Stimulated activated CD4-positive, alpha-beta T cell treated with anti-CD3 and anti-CD28 coated beads, Interleukin-12 subunit alpha, Interleukin-12 subunit beta, amount 100 ng/mL, for 24 hours (primary cell): ENCODE results near the gene DXO.
"Not testable (repeated sequence)": the region's sequence is repeated elsewhere in the genome, so short reads cannot be mapped to it uniquely, and the experiment has no call there.

Source experiments
- DNase-seq, 2 experiments: peaks; one replicate each; pipeline ENCODE4 v3.0.0-alpha.2; 2020; ENCODE audit warnings: low read depth in 2 of 2

DXO gene

GRCh38 chr6:31980195-31980876, 8.4 kb upstream of the DXO start:
- not testable (repeated sequence) for DNase-seq

GRCh38 chr6:31979238-31979898, 7.4 kb upstream of the DXO start:
- no peak for DNase-seq

- no peak for DNase-seq
Measured at GRCh38 chr6:31978831-31979230, 6.9 kb upstream of the DXO start.

- DNase-seq: no peak
Measured at GRCh38 chr6:31977816-31978431, 6.0 kb upstream of the DXO start.

GRCh38 chr6:31976065-31976464, 4.1 kb upstream of the DXO start:
- not testable (repeated sequence) for DNase-seq

- no peak for DNase-seq
Measured at GRCh38 chr6:31972709-31973350, 892 bp upstream of the DXO start.

GRCh38 chr6:31971279-31971992, 502 bp downstream of the DXO start:
- DNase-seq: no peak

GRCh38 chr6:31970604-31971271, 1.2 kb downstream of the DXO start:
- DNase-seq: no peak

GRCh38 chr6:31969712-31970603, 2.0 kb downstream of the DXO start:
- DNase-seq: no peak

GRCh38 chr6:31968791-31969711, 2.9 kb downstream of the DXO start:
- no peak for DNase-seq

- no peak for DNase-seq
Measured at GRCh38 chr6:31968326-31968725, 3.6 kb downstream of the DXO start.

GRCh38 chr6:31967926-31968320, 4.0 kb downstream of the DXO start:
- no peak for DNase-seq

- DNase-seq: no peak
Measured at GRCh38 chr6:31966997-31967925, 4.7 kb downstream of the DXO start.

- DNase-seq: no peak
Measured at GRCh38 chr6:31966506-31966905, 5.4 kb downstream of the DXO start.

GRCh38 chr6:31965700-31966099, 6.2 kb downstream of the DXO start:
- no peak for DNase-seq

GRCh38 chr6:31963921-31964320, 8.0 kb downstream of the DXO start:
- no peak for DNase-seq

GRCh38 chr6:31961616-31962015, 10.3 kb downstream of the DXO start:
- DNase-seq: no peak
